Cardiac fibroblast (primary cell): Measurements from ENCODE around the gene FN1.

Experiments
- DNase-seq, 2 donors: peaks; one replicate each; pipeline versions ENCODE4 v3.0.0 to v3.0.0-alpha.2; 2010; ENCODE audit warnings: low read depth in 2 of 2
- H3K4me3 ChIP-seq, 2 donors: replicated peaks in 1 of 2; 1 replicate in 1 of 2; 2 replicates in 1 of 2; pipeline ENCODE4 v1.5.1; 2011; ENCODE audit warnings: low read depth in 2 of 2, low read length in 2 of 2, mild to moderate bottlenecking in 2 of 2, moderate library complexity in 1 of 2
- TF ChIP-seq, protein P1 (sequence below): IDR thresholded peaks from one replicate; pipeline ENCODE4 v1.5.1; 2011; ENCODE audit warnings: low read depth, mild to moderate bottlenecking, low read length, inconsistent platforms

The FN1 gene

DNA sequence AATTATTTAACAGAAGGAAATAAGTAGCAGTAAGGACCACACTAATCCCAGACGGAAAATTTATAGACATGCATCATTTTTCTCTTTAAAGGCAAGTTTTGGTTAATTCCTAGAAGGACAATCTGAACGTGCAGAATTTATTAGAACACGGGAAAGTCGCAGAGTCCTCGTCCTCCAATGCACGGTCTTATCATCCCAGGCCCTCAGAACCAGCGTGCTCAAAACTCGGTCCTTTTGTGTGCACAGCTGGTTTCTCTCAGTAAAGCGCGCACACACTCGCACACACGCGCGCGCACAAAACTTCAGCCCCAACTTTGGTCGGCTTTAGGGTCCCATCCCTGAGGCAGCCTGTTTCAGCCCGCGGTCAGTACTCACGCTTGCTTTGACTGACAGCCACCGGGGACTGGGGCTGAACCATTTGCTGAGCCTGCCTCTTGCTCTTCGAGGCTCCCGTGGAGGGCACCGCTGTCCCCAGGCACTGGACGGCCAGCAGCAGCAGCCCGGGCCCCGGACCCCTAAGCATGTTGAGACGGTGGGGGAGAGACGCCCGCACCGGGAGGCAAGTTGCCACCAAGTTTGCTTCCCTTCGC lies 493 bp downstream of the FN1 start:
- peak overlapping the region; percentile 85 to 91 for H3K4me3 ChIP-seq
- TF ChIP-seq, protein P1, sequence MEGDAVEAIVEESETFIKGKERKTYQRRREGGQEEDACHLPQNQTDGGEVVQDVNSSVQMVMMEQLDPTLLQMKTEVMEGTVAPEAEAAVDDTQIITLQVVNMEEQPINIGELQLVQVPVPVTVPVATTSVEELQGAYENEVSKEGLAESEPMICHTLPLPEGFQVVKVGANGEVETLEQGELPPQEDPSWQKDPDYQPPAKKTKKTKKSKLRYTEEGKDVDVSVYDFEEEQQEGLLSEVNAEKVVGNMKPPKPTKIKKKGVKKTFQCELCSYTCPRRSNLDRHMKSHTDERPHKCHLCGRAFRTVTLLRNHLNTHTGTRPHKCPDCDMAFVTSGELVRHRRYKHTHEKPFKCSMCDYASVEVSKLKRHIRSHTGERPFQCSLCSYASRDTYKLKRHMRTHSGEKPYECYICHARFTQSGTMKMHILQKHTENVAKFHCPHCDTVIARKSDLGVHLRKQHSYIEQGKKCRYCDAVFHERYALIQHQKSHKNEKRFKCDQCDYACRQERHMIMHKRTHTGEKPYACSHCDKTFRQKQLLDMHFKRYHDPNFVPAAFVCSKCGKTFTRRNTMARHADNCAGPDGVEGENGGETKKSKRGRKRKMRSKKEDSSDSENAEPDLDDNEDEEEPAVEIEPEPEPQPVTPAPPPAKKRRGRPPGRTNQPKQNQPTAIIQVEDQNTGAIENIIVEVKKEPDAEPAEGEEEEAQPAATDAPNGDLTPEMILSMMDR: no peak
- no peak for DNase-seq

GRCh38 chr2:215434447-215435279 lies 1.2 kb downstream of the FN1 start:
- H3K4me3 ChIP-seq: peak overlapping the region; percentile 85 to 91
- peak; percentile 48 to 59 for DNase-seq
- TF ChIP-seq, protein P1: no peak

GRCh38 chr2:215432759-215433594 lies 2.9 kb downstream of the FN1 start:
- DNase-seq: peak; percentile 56 to 60
- TF ChIP-seq, protein P1: no peak
- H3K4me3 ChIP-seq: peak overlapping the region; percentile 85 to 91

- peak overlapping the region; percentile 85 to 91 for H3K4me3 ChIP-seq
These were observed 3.8 kb downstream of the FN1 start for GRCh38 chr2:215431778-215432758.

GRCh38 chr2:215431290-215431689 lies 4.6 kb downstream of the FN1 start:
- TF ChIP-seq, protein P1: no peak
- DNase-seq: peak in 1 of 2 donors; percentile 39
- peak overlapping the region; percentile 85 to 91 for H3K4me3 ChIP-seq

More at GRCh38 chr2:215431778-215432758, 3.8 kb downstream of the FN1 start:
- DNase-seq: peak; percentile 67 to 68
- TF ChIP-seq, protein P1: no peak
